Posterior vena cava (tissue), 2 donors: ENCODE measurements around the gene MADD. TPM values are rescaled to one million over a fixed set of nuclear protein-coding genes. Genes with fewer than 3 reads are reported as not detected.
"Not testable (repeated sequence)": the region's sequence is repeated elsewhere in the genome, so short reads cannot be mapped to it uniquely, and the experiment has no call there.

Experiments used
- DNase-seq: peaks from one replicate; pipeline ENCODE4 v3.0.0-alpha.2; 2020; ENCODE audit warnings: low spot score
- intact Hi-C, 2 donors: fragments of 100-400 bp; cut with DNase I; formaldehyde crosslinking; loops; one replicate each; pipeline versions ENCODE4 v1.14.1 to v1.14.2; 2022 to 2023
- total RNA-seq, 2 donors: library from RNA; stranded (reverse); fragmentation: NEBNext Ultra II Directional; extraction: Animal tissue kit (Norgen Biotek cat#: 25700); gene quantifications; one replicate each; pipeline ENCODE4 v1.2.1, GENCODE V29; 2021
- donor health status: DM: yes; HTN: yes; CAD: no.
- donor health status: DM: yes; HTN: yes; CAD: no.

The MADD gene
- total RNA-seq, 2 donors from 2014 or later, result 32.4 to 32.5 TPM

DNA sequence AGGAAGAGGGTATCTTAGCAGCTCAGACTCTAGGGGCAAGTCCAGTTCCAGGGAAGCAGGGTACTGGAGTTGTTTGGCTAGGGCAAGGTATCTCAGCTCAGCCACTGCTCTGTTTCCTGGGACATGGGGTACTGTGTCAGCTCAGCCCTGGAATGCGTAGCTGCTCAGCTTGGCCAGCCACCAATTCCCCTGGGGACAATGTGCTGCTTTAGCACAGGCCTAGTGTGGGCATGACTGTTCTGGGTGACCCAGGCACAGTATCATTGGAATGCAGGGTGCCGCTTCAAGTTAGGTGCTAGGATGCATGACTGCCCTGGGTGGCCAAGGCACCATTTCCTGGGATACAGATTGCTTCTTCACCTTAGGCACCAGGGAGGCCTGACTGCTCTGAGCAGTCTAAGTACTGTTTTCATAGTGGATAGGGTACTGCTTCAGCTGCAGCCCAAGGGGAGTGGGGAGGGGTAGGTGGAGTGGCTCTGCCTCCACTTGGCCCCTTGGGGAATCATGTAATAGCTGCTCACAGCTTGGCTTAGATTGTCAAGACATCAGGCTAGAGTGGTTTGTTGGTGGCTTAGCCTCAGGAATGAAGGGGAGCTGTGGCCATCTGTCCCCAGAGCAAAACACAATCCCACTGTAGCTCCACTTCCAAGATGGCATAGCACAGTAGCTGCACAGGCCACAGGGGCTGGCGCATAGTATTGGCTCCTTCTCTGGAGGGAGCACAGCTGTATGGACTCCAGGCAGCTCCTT, 36.0 kb downstream of the MADD start:
- no peak for DNase-seq
- intact Hi-C loops, result no loop called here

- no peak for DNase-seq
- intact Hi-C loops, result no loop called here
Measured at GRCh38 chr11:47306484-47306844, 36.5 kb downstream of the MADD start.

GRCh38 chr11:47308050-47308823, 38.3 kb downstream of the MADD start:
- DNase-seq, result no peak
- intact Hi-C loops, result no loop called here

DNA sequence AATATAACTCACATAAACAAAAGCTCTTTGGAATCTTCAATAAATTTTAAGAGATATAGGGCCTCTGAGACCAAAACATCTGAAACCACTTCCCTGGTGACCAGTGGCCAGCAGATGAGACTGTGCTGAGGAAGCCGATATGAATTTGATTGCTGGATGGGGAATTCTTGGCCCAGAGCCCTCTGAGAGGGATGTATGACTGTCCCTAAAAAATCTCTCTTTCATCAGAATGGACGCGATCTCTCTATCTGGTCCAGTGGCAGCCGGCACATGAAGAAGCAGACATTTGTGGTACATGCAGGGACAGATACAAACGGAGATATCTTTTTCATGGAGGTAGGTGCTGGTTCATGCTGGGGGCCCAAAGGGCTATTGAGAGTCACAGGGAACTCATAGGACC, 45.1 kb downstream of the MADD start:
- no peak for DNase-seq
- intact Hi-C loops, result no loop called here

DNA sequence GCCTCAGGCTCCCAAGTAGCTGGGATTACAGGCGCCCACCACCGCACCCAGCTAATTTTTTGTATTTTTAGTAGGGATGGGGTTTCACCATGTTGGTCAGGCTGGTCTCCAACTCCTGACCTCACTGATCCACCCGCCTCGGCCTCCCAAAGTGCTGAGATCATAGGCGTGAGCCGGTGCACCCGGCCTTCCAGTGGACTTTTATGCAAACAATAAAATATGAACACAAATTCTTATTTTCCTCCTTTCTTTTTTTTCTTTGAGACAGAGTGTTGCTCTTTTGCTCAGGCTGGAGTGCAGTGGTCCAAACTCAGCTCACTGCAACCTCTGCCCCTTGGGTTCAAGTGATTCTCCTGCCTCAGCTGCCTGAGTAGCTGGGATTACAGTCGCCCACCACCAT, 46.6 kb downstream of the MADD start:
- DNase-seq, intact Hi-C loops: not testable (repeated sequence)

DNA sequence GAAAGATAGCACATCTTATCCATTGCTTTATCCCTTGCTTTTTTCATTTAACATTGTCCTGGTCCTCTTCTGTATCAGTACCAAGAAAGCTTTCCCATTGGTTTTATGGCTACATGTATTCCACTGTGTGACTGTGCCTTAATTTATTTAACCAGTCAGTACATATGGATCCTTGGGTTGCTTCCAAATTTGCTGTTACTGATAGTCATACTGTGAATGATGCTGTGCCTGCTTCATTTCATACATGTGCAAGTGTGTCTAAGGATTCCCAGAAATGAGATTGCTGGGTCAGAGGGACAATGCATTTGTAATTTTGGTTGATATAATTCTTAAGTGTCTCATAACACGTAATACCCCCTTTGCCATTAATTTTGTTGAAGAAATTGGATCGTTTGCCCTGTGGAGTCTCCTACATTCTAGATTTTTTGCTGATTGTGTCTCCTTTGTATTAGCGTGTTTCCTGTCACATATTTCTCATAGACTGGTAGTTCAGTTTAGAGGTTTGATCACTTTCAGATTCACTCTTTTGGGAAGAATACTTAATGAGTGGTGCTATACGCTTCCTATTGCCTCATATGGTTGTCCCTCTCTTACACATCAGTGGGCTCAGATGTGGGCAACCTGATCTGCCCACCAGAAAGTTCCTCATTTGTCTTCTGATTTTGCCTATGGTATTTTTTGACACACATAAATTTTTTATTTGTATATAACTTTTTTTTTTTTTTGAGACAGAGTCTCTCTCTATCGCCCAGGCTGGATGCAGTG, 47.3 kb downstream of the MADD start:
- DNase-seq, result no peak
- intact Hi-C loops, result no loop called here

DNA sequence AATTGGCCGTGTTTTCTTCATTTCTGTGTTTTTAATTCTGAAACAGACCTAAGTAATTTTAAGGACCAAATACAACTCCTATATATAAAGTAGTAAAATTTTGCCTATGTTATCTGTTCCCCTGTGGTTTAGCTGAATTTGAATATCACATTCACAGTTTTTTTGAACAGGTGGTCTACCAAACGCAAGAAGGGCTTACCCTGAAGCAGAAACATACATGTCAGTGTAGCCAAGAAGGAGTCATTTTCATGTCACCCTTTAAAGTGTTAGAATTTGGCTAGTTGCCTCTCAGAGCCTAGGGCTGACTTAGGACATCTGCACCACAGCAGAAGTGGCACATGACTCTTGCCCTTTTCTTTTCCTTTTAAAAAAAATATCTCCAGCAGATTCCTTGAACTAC, 48.2 kb downstream of the MADD start:
- DNase-seq, result no peak
- intact Hi-C loops, result no loop called here

GRCh38 chr11:47324520-47324919, 54.6 kb downstream of the MADD start:
- intact Hi-C loops, result no loop called here
- DNase-seq, result peak; percentile 35

GRCh38 chr11:47325271-47326041, 55.5 kb downstream of the MADD start:
- intact Hi-C loops, result no loop called here
- peak; percentile 36 for DNase-seq

GRCh38 chr11:47326198-47326597, 56.3 kb downstream of the MADD start:
- DNase-seq, result peak; percentile 26
- intact Hi-C loops, result no loop called here

DNA sequence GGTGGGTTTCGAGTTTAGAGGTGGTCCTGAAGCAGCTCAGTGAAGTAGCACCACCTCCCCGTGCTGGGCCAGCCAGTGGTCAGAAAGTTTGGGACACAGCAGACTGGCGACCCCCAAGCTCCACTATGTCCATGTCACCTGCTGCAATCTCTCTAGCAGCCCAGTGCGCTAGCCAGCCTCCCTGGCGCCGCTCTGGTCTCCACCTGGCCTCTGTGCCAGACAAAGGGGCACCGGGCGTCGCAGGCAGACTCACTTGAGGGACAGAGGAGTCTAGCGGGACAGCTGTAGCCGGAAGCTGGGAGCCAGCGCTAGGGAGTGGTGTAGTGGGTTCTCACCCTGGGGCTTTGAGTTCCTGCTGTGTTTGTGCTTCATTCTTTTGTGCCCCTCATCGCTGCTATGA, 57.1 kb downstream of the MADD start:
- peak; percentile 63 for DNase-seq
- intact Hi-C loops, result no loop called here

- intact Hi-C loops, result no loop called here
- no peak for DNase-seq
Measured at GRCh38 chr11:47327949-47328348, 58.0 kb downstream of the MADD start.

DNA sequence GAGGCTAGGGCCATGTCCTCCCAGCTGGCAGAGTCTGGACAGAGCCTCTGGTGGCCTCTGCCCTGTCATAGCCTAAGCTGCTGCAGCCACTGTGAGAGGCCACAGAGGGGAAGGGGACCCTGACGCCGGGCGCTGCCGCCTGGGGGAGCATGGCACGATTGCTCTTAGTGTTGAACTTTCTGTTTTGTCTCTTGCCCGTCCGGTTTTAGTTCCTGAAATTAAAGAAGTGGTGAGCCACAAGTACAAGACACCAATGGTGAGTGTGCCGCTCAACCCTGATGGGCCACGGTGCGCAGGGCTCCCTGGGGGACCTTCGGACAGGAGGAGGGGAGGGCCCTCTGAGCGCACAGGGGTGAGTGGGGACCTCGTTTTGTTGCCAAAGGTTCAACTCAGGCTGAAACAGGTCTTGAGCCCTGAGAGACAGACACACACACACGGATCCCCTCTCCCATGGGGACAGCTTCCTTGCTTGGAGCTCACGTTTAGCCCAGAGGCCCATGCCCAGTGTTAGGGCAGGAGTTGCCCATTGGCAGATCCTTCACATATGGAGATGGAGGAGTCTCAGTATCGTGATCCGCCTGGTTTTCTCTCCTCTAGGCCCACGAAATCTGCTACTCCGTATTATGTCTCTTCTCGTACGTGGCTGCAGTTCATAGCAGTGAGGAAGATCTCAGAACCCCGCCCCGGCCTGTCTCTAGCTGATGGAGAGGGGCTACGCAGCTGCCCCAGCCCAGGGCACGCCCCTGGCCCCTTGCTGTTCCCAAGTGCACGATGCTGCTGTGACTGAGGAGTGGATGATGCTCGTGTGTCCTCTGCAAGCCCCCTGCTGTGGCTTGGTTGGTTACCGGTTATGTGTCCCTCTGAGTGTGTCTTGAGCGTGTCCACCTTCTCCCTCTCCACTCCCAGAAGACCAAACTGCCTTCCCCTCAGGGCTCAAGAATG, 58.8 kb downstream of the MADD start:
- intact Hi-C loops, result no loop called here
- DNase-seq, result peak; percentile 57

DNA sequence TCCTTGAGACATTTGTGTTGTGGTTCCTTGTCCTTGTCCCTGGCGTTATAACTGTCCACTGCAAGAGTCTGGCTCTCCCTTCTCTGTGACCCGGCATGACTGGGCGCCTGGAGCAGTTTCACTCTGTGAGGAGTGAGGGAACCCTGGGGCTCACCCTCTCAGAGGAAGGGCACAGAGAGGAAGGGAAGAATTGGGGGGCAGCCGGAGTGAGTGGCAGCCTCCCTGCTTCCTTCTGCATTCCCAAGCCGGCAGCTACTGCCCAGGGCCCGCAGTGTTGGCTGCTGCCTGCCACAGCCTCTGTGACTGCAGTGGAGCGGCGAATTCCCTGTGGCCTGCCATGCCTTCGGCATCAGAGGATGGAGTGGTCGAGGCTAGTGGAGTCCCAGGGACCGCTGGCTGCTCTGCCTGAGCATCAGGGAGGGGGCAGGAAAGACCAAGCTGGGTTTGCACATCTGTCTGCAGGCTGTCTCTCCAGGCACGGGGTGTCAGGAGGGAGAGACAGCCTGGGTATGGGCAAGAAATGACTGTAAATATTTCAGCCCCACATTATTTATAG, 59.6 kb downstream of the MADD start:
- intact Hi-C loops, result no loop called here
- DNase-seq, result no peak

GRCh38 chr11:47329987-47330931, 60.3 kb downstream of the MADD start:
- no peak for DNase-seq
- intact Hi-C loops, result no loop called here

DNA sequence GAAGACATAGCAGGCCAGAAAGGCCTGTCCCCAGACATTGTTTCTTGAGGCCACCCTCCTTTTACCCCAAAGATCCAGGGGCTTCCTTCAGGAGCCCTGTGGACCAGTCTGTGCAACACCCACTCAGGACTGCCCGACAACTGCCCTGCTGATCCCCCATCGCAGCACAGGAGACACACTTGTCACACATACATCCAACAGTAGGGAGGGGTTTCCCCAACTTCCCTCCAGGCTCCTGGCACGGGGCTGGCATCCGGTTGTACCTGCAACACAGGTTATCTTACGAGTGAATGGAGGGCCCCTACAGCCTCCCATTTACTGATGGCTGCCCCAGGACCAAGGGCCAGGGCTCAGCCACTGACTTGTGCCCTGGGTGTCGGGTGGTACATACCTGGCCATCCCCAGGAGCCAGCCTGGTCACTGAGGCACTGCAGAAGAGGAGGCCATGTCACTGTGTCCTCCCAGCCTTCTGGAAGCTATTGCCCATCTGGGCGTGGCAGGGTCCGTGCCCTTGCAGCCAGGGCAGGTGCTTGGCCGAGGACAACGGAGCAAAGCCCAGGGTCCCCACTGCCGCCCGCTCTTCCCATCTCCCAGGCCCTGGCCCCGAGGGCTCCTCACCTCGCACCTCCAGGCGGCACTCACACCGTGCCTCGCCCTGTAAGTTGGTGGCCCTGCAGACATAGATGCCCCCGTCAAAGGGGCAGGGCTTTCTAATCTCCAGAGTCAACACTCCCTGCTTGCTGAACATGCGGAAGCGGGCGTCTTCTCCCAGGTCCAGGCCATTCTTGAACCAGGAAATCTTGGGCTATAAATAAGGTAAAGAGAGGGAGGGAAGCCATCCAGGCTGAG, 61.7 kb downstream of the MADD start:
- intact Hi-C loops, result no loop called here
- DNase-seq, result no peak
